Measurements from ENCODE around the gene PCBD2. TPM values are rescaled to one million over a fixed set of nuclear protein-coding genes. Genes with fewer than 3 reads are reported as not detected.

PCBD2 gene
- total RNA-seq, 1 donor from 2014 or later, result 7.6 TPM

DNA sequence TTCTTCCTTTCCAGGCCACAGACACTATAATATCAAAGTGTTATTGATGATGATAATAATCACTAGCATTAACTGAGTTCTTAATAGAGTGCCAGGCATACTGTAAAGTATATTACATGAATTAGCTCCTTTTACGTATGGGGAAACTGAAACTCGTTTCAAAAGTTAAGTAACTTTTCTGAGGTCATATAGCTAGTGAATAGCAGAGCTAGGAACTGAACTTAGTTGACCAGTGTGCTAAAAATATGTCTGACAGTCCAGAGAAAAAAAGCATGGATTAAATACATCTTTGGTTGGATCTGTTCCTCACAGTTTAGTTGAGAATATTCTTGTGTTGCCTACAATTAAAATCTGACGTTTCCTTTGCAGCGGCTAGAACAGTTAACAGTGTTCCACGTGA, 44.4 kb downstream of the PCBD2 start:
- H3K27me3 ChIP-seq, result no peaks in the 10 kb centered on the region
- no peak overlapping the region for H3K27ac ChIP-seq
- H3K4me3 ChIP-seq, result no peak overlapping the region
- peaks cover 0 to 3% of the 10 kb centered on the region in 2 donors for H3K9me3 ChIP-seq
- DNase-seq (ENCODE audit: low spot score in 2 of 2), result no peak
- no peaks in the 10 kb centered on the region for H3K4me1 ChIP-seq
- intact Hi-C loops (cut with DNase I), result no loop called here
- TF ChIP-seq, protein P1, sequence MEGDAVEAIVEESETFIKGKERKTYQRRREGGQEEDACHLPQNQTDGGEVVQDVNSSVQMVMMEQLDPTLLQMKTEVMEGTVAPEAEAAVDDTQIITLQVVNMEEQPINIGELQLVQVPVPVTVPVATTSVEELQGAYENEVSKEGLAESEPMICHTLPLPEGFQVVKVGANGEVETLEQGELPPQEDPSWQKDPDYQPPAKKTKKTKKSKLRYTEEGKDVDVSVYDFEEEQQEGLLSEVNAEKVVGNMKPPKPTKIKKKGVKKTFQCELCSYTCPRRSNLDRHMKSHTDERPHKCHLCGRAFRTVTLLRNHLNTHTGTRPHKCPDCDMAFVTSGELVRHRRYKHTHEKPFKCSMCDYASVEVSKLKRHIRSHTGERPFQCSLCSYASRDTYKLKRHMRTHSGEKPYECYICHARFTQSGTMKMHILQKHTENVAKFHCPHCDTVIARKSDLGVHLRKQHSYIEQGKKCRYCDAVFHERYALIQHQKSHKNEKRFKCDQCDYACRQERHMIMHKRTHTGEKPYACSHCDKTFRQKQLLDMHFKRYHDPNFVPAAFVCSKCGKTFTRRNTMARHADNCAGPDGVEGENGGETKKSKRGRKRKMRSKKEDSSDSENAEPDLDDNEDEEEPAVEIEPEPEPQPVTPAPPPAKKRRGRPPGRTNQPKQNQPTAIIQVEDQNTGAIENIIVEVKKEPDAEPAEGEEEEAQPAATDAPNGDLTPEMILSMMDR (IDR thresholded peaks at IDR 0.05), result no peak
- no peaks in the 10 kb centered on the region for H3K36me3 ChIP-seq

DNA sequence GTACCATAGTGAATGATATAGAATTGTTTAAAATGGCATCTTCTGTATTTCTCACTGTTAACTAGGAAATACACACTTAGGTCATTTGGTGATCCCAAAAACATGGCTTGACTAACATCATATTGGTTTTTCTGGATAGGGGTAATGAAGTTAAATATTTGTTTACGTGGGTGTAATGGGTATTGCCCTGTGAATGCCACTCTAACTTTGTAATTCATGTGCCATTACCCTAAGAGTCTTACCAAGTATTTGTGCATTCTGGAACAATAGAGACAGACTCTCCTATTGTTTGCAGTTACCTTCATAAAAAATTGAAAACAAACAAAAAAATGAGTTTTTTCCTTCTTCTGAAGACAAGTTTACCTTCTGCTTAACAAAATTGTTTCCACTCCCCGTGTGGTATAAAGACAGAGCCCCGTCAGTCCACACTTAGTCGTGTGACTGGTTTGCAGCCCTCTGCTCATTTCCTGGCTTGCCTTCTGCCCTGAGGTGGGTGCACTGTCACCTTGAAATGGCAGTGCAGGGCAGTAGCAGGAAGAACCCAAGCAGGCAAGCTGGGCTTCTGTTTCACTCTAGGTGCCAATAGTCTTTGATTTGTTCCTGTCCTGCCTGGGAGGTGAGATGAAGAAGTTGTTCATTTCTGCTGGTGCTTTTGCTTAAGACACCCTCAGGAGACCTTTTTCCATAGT, 53.1 kb downstream of the PCBD2 start:
- H3K9me3 ChIP-seq, result peaks cover 5 to 11% of the 10 kb centered on the region in 2 donors
- no peak overlapping the region for H3K4me3 ChIP-seq
- H3K27ac ChIP-seq, result no peak overlapping the region
- TF ChIP-seq, protein P1 (IDR thresholded peaks at IDR 0.05), result no peak
- no peak for DNase-seq (ENCODE audit: low spot score in 2 of 2)
- peaks cover 9 to 14% of the 10 kb centered on the region in 2 donors for H3K36me3 ChIP-seq
- intact Hi-C loops (cut with DNase I), result no loop called here
- H3K27me3 ChIP-seq, result no peaks in the 10 kb centered on the region
- H3K4me1 ChIP-seq, result no peaks in the 10 kb centered on the region

DNA sequence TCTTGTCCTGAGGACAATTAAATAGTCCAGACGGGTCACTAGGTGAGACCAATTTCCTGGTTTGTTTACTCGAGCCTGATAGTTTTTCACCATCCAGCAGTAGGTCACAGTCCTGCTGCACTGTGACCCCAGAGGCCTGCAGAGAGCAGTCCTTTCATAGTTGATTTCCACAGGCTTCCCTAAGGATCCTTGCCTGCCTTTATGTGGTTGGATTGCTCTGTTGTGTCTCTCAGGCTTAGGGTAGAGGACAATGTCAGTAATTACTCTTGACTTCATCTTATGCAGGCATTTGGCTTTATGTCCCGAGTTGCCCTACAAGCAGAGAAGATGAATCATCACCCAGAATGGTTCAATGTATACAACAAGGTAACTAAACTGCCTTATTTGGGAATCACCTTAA, 53.8 kb downstream of the PCBD2 start:
- Histone ChIP-seq H3K9me3 (peaks cover 5 to 11% of the 10 kb centered on the region in 2 donors), H3K27me3 (no peaks in the 10 kb centered on the region), H3K36me3 (peaks cover 10 to 14% of the 10 kb centered on the region in 2 donors), H3K4me3 (no peak overlapping the region), H3K27ac (no peak overlapping the region), H3K4me1 (no peaks in the 10 kb centered on the region)
- TF ChIP-seq, protein P1 (IDR thresholded peaks at IDR 0.05), result no peak
- no peak for DNase-seq (ENCODE audit: low spot score in 2 of 2)
- intact Hi-C loops (cut with DNase I), result no loop called here

DNA sequence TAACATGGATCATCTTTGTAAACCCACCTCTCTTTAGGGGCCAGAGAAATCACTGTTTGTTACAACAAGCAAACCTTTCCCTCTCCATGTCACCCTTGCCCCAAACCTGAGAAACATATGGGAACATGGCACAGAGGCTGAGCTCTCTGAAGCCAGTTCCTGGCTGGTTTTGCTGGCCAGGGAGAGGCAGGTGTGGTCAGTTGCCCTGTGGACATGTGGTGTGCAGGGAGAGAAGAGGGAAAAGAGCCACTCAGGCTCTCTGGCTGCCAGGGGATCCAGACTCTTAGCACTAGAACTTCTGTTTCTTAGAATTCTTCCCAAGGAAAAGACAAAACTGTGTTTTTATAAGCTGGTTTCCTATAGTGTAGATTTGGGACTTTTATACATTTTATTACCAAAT, 58.2 kb downstream of the PCBD2 start:
- Histone ChIP-seq H3K27ac (no peak overlapping the region), H3K36me3 (peaks cover 10 to 25% of the 10 kb centered on the region in 2 donors), H3K9me3 (no peaks in the 10 kb centered on the region), H3K27me3 (no peaks in the 10 kb centered on the region), H3K4me1 (no peaks in the 10 kb centered on the region), H3K4me3 (no peak overlapping the region)
- TF ChIP-seq, protein P1 (IDR thresholded peaks at IDR 0.05), result no peak
- intact Hi-C loops (cut with DNase I), result no loop called here
- DNase-seq (ENCODE audit: low spot score in 2 of 2), result no peak

DNA sequence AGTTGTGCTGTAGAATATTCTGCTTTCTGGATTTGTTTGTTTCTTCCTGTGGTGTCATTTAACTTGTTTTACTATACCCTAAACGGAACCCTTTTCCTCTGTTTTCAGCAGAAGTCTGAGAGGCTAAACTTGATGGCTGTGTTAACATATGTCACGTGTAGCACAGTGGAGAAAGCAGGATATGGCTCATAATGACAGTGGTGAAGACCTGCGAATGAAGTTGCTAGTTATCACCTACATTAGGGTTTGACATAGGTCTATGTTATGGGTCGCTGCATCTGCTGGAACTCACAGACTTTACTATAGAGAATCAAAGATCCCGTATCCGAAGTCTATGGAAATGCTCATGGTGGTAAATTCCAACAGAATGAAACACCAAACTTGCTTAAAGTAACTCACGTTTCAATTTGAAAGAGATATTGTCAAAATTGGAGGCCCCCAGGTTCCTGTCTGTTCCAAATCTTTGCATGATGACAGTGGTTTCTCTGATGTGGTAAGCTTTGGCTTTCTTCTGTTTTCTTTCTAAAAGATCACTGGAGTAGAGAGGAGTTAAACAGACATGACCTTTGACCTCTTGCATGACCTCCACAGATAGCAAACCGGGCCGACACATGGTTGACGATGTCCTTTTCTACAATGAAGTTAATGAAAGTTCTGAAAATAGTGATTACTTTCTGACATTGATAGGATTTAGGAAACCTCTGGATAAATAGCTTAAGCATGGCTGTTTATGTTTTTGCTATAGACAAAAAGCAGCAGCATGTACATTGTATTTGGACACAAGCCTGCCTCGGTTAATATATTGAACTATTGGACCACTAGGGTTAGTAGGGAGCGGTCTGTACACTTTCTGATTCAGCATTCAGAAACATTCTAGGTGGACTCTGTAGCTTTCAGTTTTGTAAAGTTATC, 59.7 kb downstream of the PCBD2 start:
- intact Hi-C loops (cut with DNase I), result no loop called here
- DNase-seq (ENCODE audit: low spot score in 2 of 2), result no peak
- Histone ChIP-seq H3K4me3 (no peak overlapping the region), H3K4me1 (no peaks in the 10 kb centered on the region), H3K9me3 (no peaks in the 10 kb centered on the region), H3K27ac (no peak overlapping the region), H3K27me3 (no peaks in the 10 kb centered on the region), H3K36me3 (peaks cover 10 to 25% of the 10 kb centered on the region in 2 donors)
- TF ChIP-seq, protein P1 (IDR thresholded peaks at IDR 0.05), result no peak
